Osteoblast (primary cell): ENCODE measurements around the gene MXD3. TPM values are rescaled to one million over a fixed set of nuclear protein-coding genes. Genes with fewer than 3 reads are reported as not detected.
"Not testable (repeated sequence)": the region's sequence is repeated elsewhere in the genome, so short reads cannot be mapped to it uniquely, and the experiment has no call there.

Source experiments
- DNase-seq: peaks from one replicate; pipeline ENCODE4 v3.0.0; 2011; ENCODE audit warnings: low spot score, mixed read lengths; ENCODE audit not compliant: insufficient read length; ENCODE audit errors: missing footprints
- H2AFZ ChIP-seq: 2 replicates; pipeline ENCODE4 v1.6.0; 2011; ENCODE audit warnings: mild to moderate bottlenecking, low read length
- H3K27ac ChIP-seq: 2 replicates; pipeline ENCODE4 v1.5.1; 2011; ENCODE audit warnings: mild to moderate bottlenecking, low read depth, low read length, moderate library complexity
- H3K27me3 ChIP-seq: 2 replicates; pipeline ENCODE4 v1.6.0; 2012; ENCODE audit warnings: mild to moderate bottlenecking, control low read depth, inconsistent platforms, low read length, moderate library complexity; ENCODE audit not compliant: insufficient read depth
- H3K36me3 ChIP-seq: 2 replicates; pipeline ENCODE4 v1.5.1; 2011; ENCODE audit warnings: mild to moderate bottlenecking, low read length, control low read depth, moderate library complexity; ENCODE audit not compliant: insufficient read depth
- H3K4me1 ChIP-seq: 2 replicates; pipeline ENCODE4 v1.5.1; 2011; ENCODE audit warnings: mild to moderate bottlenecking, low read length, control low read depth, moderate library complexity; ENCODE audit not compliant: insufficient read depth
- H3K4me2 ChIP-seq: 2 replicates; pipeline ENCODE4 v1.6.0; 2011; ENCODE audit warnings: mild to moderate bottlenecking, low read length; ENCODE audit not compliant: insufficient read depth
- H3K4me3 ChIP-seq: fragments of 200-600 bp; sonication (generic); 3 replicates; pipeline ENCODE4 v1.5.1; 2012; ENCODE audit warnings: mild to moderate bottlenecking, low read length, inconsistent platforms; ENCODE audit not compliant: insufficient read depth
- H3K79me2 ChIP-seq: 2 replicates; pipeline ENCODE4 v1.6.0; 2012; ENCODE audit warnings: mild to moderate bottlenecking, low read length, control low read depth, inconsistent platforms; ENCODE audit not compliant: insufficient read depth
- H3K9me3 ChIP-seq: 2 replicates; pipeline ENCODE4 v1.5.1; 2011; ENCODE audit warnings: low read depth, low read length, control low read depth
- H4K20me1 ChIP-seq: 2 replicates; pipeline ENCODE4 v1.6.0; 2012; ENCODE audit warnings: mild to moderate bottlenecking, low read length, control low read depth; ENCODE audit not compliant: insufficient read depth
- total RNA-seq: library from RNA; depleted of rRNA; stranded (reverse); fragments of >200 nt; gene quantifications from 2 replicates; pipeline ENCODE4 v1.2.3, GENCODE V29; 2012
- TF ChIP-seq, protein P1 (sequence below): IDR thresholded peaks from 2 replicates; pipeline ENCODE4 v1.5.1; 2011; ENCODE audit warnings: mild to moderate bottlenecking, low read depth, low read length, moderate library complexity; ENCODE audit errors: extremely low read depth

MXD3 gene
- 2.7 and 3.3 TPM in 2 replicates for total RNA-seq

DNA sequence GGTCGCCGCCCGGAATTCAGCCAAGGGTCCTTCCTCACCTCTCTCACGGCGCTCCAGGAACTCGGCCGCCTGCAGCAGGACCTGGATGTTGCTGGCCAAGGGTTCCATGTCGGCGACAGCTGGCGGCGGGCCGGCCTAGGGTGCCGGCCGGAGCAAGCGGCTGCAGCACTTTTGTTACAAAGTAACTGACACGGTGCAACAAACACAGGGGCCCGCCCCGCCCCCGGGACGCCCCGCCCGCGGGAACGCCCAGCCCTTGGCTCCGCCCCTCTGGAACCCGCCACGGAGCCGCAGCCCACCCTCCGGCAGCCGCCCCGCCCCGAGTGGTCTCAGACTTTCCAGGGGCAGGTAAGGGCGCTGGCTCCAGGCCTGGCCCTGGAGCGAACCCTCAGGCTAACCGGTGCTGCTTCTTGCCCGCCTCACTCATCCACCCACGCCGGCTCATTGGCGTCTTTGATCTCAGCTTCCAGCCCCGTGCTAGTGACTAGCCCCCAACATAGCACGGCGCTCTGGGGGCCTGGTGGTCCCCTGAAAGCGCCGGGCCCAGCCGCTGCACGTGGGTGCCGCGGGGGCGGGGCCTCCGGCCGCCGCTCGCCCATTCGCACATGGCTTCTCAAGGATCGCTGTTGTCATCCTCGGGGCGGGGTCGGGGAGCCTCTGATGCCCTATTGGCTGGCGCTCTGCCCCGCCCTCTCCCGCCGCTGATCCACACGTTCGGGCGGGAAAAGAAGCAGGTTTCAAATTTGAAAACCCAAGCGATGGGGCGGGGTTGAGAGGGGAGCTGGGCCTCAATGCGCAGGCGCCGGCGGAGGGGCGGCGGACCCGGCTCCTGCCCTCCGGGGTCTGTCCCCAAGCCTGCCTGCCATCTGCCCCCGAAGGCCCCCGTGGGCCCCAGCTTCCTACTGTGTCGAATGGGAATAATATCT is at the start of gene MXD3:
Gene MXD3 (minus strand): TSS at position 176 of the 926 bp plus-strand sequence. CDS start 68 bp downstream, at position 108.
- TF ChIP-seq, protein P1, sequence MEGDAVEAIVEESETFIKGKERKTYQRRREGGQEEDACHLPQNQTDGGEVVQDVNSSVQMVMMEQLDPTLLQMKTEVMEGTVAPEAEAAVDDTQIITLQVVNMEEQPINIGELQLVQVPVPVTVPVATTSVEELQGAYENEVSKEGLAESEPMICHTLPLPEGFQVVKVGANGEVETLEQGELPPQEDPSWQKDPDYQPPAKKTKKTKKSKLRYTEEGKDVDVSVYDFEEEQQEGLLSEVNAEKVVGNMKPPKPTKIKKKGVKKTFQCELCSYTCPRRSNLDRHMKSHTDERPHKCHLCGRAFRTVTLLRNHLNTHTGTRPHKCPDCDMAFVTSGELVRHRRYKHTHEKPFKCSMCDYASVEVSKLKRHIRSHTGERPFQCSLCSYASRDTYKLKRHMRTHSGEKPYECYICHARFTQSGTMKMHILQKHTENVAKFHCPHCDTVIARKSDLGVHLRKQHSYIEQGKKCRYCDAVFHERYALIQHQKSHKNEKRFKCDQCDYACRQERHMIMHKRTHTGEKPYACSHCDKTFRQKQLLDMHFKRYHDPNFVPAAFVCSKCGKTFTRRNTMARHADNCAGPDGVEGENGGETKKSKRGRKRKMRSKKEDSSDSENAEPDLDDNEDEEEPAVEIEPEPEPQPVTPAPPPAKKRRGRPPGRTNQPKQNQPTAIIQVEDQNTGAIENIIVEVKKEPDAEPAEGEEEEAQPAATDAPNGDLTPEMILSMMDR: no peak
- peaks cover 21% of the 10 kb centered on the region for H3K79me2 ChIP-seq
- peaks cover 20% of the 10 kb centered on the region for H4K20me1 ChIP-seq
- H3K27me3 ChIP-seq: no peaks in the 10 kb centered on the region
- H3K4me2 ChIP-seq: peak within 1 kb of the TSS; percentile 95
- H3K4me3 ChIP-seq: peak within 1 kb of the TSS; percentile 80
- H3K4me1 ChIP-seq: peaks cover 29% of the 10 kb centered on the region
- peak; percentile 100 for DNase-seq
- no peaks in the 10 kb centered on the region for H3K9me3 ChIP-seq
- H3K27ac ChIP-seq: peak within 1 kb of the TSS; percentile 69
- H3K36me3 ChIP-seq: peaks cover 15% of the 10 kb centered on the region
- peak within 1 kb of the TSS; percentile 62 for H2AFZ ChIP-seq

GRCh38 chr5:177360740-177361139 is 49.0 kb upstream of the MXD3 start:
- not testable (repeated sequence) for H3K36me3 ChIP-seq, H3K27ac ChIP-seq, H3K79me2 ChIP-seq, H2AFZ ChIP-seq, H4K20me1 ChIP-seq, H3K4me2 ChIP-seq, DNase-seq, H3K9me3 ChIP-seq, H3K4me3 ChIP-seq
- H3K27me3 ChIP-seq: peaks cover 10% of the 10 kb centered on the region
- peaks cover 14% of the 10 kb centered on the region for H3K4me1 ChIP-seq

DNA sequence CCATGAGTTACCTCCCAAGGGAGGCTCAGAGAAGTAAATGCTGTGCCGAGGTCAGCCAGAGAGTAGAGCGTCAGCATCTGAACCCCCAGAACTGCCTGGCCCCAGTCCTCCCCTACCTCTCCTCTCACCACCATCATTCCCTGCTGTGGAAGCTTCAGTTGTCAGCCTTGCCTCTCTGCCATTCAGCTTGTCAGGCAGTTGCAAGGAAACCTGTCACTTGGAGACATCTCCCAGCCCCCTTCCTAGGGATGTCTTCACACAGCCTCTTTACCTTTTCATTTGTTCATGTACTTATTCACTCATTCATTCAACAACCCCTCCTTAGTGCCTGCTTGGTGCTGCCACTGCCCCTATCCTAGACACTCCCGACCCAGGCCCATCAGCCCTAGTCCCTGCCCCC is 48.2 kb upstream of the MXD3 start:
- H3K9me3 ChIP-seq: no peaks in the 10 kb centered on the region
- no peak overlapping the region for H3K27ac ChIP-seq
- TF ChIP-seq, protein P1: no peak
- H3K79me2 ChIP-seq: no peaks in the 10 kb centered on the region
- H3K27me3 ChIP-seq: peaks cover 10% of the 10 kb centered on the region
- no peak overlapping the region for H3K4me3 ChIP-seq
- H3K36me3 ChIP-seq: no peaks in the 10 kb centered on the region
- H3K4me2 ChIP-seq: no peak overlapping the region
- H4K20me1 ChIP-seq: no peaks in the 10 kb centered on the region
- DNase-seq: peak; percentile 70
- peaks cover 14% of the 10 kb centered on the region for H3K4me1 ChIP-seq
- H2AFZ ChIP-seq: no peak overlapping the region

GRCh38 chr5:177359451-177359851 is 47.8 kb upstream of the MXD3 start:
- Histone ChIP-seq H3K9me3 (no peaks in the 10 kb centered on the region), H3K27ac (no peak overlapping the region), H2AFZ (no peak overlapping the region), H3K4me2 (no peak overlapping the region), H3K36me3 (no peaks in the 10 kb centered on the region), H3K27me3 (peaks cover 10% of the 10 kb centered on the region), H3K4me1 (peaks cover 14% of the 10 kb centered on the region), H3K79me2 (no peaks in the 10 kb centered on the region), H4K20me1 (no peaks in the 10 kb centered on the region), H3K4me3 (no peak overlapping the region)
- peak; percentile 11 for DNase-seq
- TF ChIP-seq, protein P1: no peak
